GM23248 (cell line): ENCODE measurements around the gene KMT5B. TPM values are rescaled to one million over a fixed set of nuclear protein-coding genes. Genes with fewer than 3 reads are reported as not detected.
A peak's percentile ranks its signal among the peaks of the same experiment; 100 is the strongest.

ENCODE experiments used
- DNase-seq: peaks from one replicate; pipeline ENCODE4 v3.0.0-alpha.2; 2015
- H2AFZ ChIP-seq: fragments of 200-600 bp; sonication (generic); 2 replicates; pipeline ENCODE4 v1.6.1; 2016; ENCODE audit warnings: antibody characterized with exemption
- H3F3A ChIP-seq: fragments of 200-600 bp; sonication (generic); 2 replicates; pipeline ENCODE4 v1.6.1; 2016; ENCODE audit warnings: mild to moderate bottlenecking, antibody characterized with exemption, mixed run types; ENCODE audit not compliant: insufficient read depth
- H3K27ac ChIP-seq: fragments of 200-600 bp; sonication (generic); 2 replicates; pipeline ENCODE4 v1.5.1; 2016; ENCODE audit warnings: mild to moderate bottlenecking
- H3K27me3 ChIP-seq: fragments of 200-600 bp; sonication (generic); replicated peaks from 2 replicates; pipeline ENCODE4 v1.6.1; 2016; ENCODE audit warnings: mild to moderate bottlenecking; ENCODE audit not compliant: insufficient read depth
- H3K36me3 ChIP-seq: fragments of 200-600 bp; sonication (generic); 2 replicates; pipeline ENCODE4 v1.6.1; 2016; ENCODE audit warnings: low read depth, mild to moderate bottlenecking
- H3K4me1 ChIP-seq: fragments of 200-600 bp; sonication (generic); 2 replicates; pipeline ENCODE4 v1.6.1; 2016; ENCODE audit warnings: mild to moderate bottlenecking; ENCODE audit not compliant: insufficient read depth
- H3K4me2 ChIP-seq: fragments of 200-600 bp; sonication (generic); one replicate; pipeline ENCODE4 v1.6.1; 2016; ENCODE audit warnings: mild to moderate bottlenecking; ENCODE audit not compliant: unreplicated experiment
- H3K4me3 ChIP-seq: fragments of 200-600 bp; sonication (generic); 2 replicates; pipeline ENCODE4 v1.5.1; 2016; ENCODE audit warnings: mild to moderate bottlenecking
- H3K79me2 ChIP-seq: fragments of 200-600 bp; sonication (generic); 2 replicates; pipeline ENCODE4 v1.6.1; 2016; ENCODE audit warnings: mild to moderate bottlenecking; ENCODE audit not compliant: insufficient read depth
- H3K9ac ChIP-seq: fragments of 200-600 bp; sonication (generic); 2 replicates; pipeline ENCODE4 v1.6.1; 2016; ENCODE audit warnings: mild to moderate bottlenecking
- H3K9me2 ChIP-seq: fragments of 200-600 bp; sonication (generic); 2 replicates; pipeline ENCODE4 v1.6.1; 2016; ENCODE audit warnings: mixed run types, mild to moderate bottlenecking, moderate library complexity; ENCODE audit not compliant: insufficient read depth
- H3K9me3 ChIP-seq: fragments of 200-600 bp; sonication (generic); one replicate; pipeline ENCODE4 v1.6.1; 2017; ENCODE audit warnings: low read depth
- H4K20me1 ChIP-seq: fragments of 200-600 bp; sonication (generic); 2 replicates; pipeline ENCODE4 v1.6.0; 2016; ENCODE audit not compliant: insufficient read depth
- EZH2 ChIP-seq: fragments of 200-600 bp; sonication (generic); IDR thresholded peaks from 2 replicates; pipeline ENCODE4 v1.6.1; 2018; ENCODE audit warnings: antibody characterized with exemption, mild to moderate bottlenecking; ENCODE audit not compliant: insufficient read depth, poor library complexity, severe bottlenecking
- EZH2phosphoT487 ChIP-seq: fragments of 200-600 bp; sonication (generic); IDR thresholded peaks from 2 replicates; pipeline ENCODE4 v1.6.1; 2018; ENCODE audit warnings: antibody characterized with exemption, moderate library complexity, mild to moderate bottlenecking, low read depth; ENCODE audit not compliant: insufficient read depth
- WGBS, 2 experiments: methylation state at CpG; one replicate each; pipeline ENCODE4 v1.1.6; 2015 to 2017; ENCODE audit warnings: low lambda C conversion rate in 2 of 2, low coverage in 1 of 2; ENCODE audit errors: missing lambda C conversion rate in 2 of 2; 5-methylcytosine and 5-hydroxymethylcytosine counted together
- in situ Hi-C: fragments of 300-500 bp; cut with MboI; formaldehyde crosslinking; loops from 2 replicates; pipeline ENCODE4 v1.15.0; 2020
- polyA plus RNA-seq: library from polyadenylated mRNA; unstranded; fragments of >200 nt; fragmentation: Nextera tagmentation; extraction: Ambion mirVana; gene quantifications from 2 replicates; pipeline ENCODE4 v1.2.1, GENCODE V29; 2016
- total RNA-seq: library from RNA; depleted of rRNA; stranded (reverse); fragments of >200 nt; shearing (Covaris generic); gene quantifications from 2 replicates; pipeline ENCODE4 v1.2.3, GENCODE V29; 2014

The KMT5B gene
- total and polyA plus RNA-seq, 2 experiments from 2014 or later = 17.7 to 22.9 TPM

DNA sequence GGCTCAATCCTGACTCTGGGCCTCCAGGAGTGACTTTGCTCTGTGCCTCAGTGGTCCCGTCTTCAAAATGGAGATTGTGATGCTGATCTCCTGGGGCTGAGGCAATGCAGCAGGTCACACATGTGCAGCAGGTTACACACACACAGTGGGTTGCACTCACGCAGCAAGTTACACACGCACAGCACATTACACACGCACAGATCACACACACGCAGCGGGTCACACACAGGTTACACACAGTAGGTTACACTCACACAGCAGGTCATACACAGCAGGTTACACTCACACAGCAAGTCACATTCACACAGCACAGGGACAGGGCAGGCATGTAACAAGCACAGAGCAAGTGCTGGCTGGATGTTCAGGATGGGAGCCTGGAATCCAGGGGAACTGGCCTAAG is 47.4 kb upstream of the KMT5B start:
- peaks cover 13% of the 10 kb centered on the region; the same call in 1 of the 2 replicates for H3K36me3 ChIP-seq
- H3K4me2 ChIP-seq = no peak overlapping the region
- H3K9me3 ChIP-seq = no peaks in the 10 kb centered on the region
- no peaks in the 10 kb centered on the region for H4K20me1 ChIP-seq
- no peak overlapping the region for H2AFZ ChIP-seq
- TF ChIP-seq EZH2phosphoT487 = no peak
- TF ChIP-seq EZH2 = no peak
- H3K79me2 ChIP-seq = peaks cover 9% of the 10 kb centered on the region
- 75 to 80% methylated on average over 6 of the region's 6 CpGs for WGBS, 2 experiments
- H3K27ac ChIP-seq = no peak overlapping the region
- no peak overlapping the region for H3K9ac ChIP-seq
- peaks cover 8% of the 10 kb centered on the region; the same call in 1 of the 2 replicates for H3F3A ChIP-seq
- DNase-seq = no peak
- no peaks in the 10 kb centered on the region for H3K9me2 ChIP-seq
- H3K4me3 ChIP-seq = no peak overlapping the region
- H3K4me1 ChIP-seq = no peaks in the 10 kb centered on the region
- in situ Hi-C loops = loop anchor here (10.0 kb wide), 1 partner anchor 194 kb away; no protein-coding TSS in a partner anchor
- H3K27me3 ChIP-seq = no peaks in the 10 kb centered on the region

DNA sequence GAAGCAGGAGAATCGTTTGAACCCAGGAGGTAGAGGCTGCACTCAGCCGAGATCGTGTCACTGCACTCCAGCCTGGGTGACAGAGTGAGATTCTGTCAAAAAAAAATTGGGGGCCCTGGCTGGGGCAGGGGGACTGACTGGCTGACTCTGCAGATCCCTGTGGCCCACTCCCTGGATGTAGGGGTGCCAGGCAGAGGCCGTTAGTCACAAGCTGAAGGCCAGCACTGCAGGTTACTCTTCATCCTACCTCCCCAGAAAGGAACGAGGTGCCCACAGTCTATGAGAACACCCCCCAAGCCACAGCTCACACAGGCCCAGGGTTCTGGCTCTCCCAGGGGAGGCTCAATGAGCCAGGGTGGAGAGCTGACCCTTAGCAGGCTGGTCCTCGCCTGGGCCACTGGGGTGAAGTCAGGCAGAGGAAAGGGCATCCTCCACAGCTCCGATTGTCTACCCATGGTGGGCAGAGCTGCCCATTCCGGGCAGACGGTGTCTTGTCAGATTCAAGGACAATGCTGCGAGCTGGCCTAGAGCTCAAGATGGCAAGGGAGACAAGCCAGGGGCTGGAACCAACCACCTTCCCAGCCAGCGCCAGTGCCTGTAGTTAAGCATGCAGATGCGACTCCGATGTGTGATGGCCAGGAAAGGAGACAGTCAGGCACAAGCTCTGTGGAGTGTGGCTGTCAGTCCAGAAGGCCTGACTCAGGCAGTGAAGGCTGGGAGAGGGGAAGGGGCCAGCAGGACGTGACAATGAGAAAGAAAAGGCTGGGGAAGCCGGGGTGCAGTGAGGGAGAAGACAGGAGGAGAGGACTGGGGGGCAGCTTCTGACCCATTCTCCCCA is 46.2 kb upstream of the KMT5B start:
- WGBS, 2 experiments = 69 to 72% methylated on average over 15 of the region's 15 CpGs
- no peak overlapping the region for H3K4me2 ChIP-seq

GRCh38 chr11:68258363-68258765 is 45.3 kb upstream of the KMT5B start:
- DNase-seq = no peak
- no peak overlapping the region for H3K4me2 ChIP-seq
- 0 out of 2 replicates have a peak, but pooled peaks cover 10% of the 10 kb centered on the region for H3K36me3 ChIP-seq
- H3K4me1 ChIP-seq = no peaks in the 10 kb centered on the region
- no peaks in the 10 kb centered on the region for H3K9me2 ChIP-seq
- H2AFZ ChIP-seq = no peak overlapping the region
- peaks cover 8% of the 10 kb centered on the region; the same call in 1 of the 2 replicates for H3F3A ChIP-seq
- in situ Hi-C loops = no loop called here
- no peaks in the 10 kb centered on the region for H4K20me1 ChIP-seq
- no peak overlapping the region for H3K27ac ChIP-seq
- H3K79me2 ChIP-seq = no peaks in the 10 kb centered on the region
- 71% methylated on average over 13 of the region's 13 CpGs for whole genome bisulfite sequencing, 2 experiments
- no peak for TF ChIP-seq EZH2
- no peak for TF ChIP-seq EZH2phosphoT487
- no peaks in the 10 kb centered on the region for H3K27me3 ChIP-seq
- H3K9me3 ChIP-seq = no peaks in the 10 kb centered on the region
- H3K9ac ChIP-seq = no peak overlapping the region
- H3K4me3 ChIP-seq = no peak overlapping the region

More for the DNA sequence above, 46.2 kb upstream of the KMT5B start:
- Histone ChIP-seq H3F3A (peaks cover 8% of the 10 kb centered on the region; the same call in 1 of the 2 replicates), H3K9me3 (no peaks in the 10 kb centered on the region), H3K4me1 (no peaks in the 10 kb centered on the region), H3K9ac (no peak overlapping the region), H3K27me3 (no peaks in the 10 kb centered on the region), H3K36me3 (0 out of 2 replicates have a peak, but pooled peaks cover 10% of the 10 kb centered on the region), H2AFZ (no peak overlapping the region), H3K9me2 (no peaks in the 10 kb centered on the region), H3K79me2 (no peaks in the 10 kb centered on the region), H3K27ac (no peak overlapping the region), H4K20me1 (no peaks in the 10 kb centered on the region), H3K4me3 (no peak overlapping the region)
- in situ Hi-C loops = no loop called here
- DNase-seq = no peak
- no peak for TF ChIP-seq EZH2
- TF ChIP-seq EZH2phosphoT487 = no peak

DNA sequence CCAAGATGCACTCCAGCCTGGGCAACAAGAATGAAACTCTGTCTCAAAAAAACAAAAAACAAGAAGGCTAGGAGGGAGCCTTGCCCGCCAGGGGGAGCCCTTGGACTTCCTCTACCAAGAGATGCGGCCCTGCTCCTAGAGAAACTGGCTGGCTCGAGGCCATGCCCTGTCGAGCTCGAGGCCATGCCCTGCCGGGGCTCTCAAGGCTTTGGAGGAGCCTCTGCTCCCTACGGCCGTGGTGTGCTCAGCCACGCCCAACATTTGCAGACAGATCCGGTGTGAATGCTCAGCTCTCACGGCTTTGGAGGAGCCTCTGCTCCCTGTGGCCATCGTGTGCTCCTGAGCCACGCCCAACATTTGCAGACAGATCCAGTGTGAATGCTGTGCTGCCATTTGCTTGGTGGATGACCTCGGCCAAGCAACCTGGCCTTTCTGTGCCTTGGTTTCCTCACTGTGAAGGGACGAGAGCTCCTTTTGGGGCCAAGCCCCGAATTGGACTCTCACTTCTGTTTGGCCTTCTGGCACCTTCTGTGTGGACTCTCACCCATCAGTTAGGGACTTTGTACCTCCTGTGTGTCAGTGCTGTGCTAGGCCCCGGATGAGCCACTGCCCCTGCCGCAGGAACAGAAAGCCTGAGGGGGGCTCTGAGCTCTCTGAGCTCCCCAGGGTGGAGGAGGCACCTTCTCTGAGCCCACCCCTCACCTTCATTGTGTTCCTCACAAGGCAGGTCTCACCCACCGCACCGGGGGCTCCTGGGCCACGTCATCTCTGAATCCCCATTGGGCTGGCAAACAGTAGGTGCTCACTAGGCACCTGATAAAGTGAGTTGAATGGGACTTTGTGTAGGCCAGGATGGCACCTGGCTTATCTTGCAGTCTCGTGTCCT is 44.6 kb upstream of the KMT5B start:
- Histone ChIP-seq H3K27me3 (no peaks in the 10 kb centered on the region), H3K4me1 (no peaks in the 10 kb centered on the region), H3K4me3 (peak overlapping the region; percentile 50; the same call in 1 of the 2 replicates), H3K9me3 (no peaks in the 10 kb centered on the region), H3K79me2 (no peaks in the 10 kb centered on the region), H3K9me2 (no peaks in the 10 kb centered on the region), H3K4me2 (peak overlapping the region; percentile 74), H3K27ac (no peak overlapping the region), H4K20me1 (no peaks in the 10 kb centered on the region), H3K36me3 (0 out of 2 replicates have a peak, but pooled peaks cover 10% of the 10 kb centered on the region), H3K9ac (peak overlapping the region; percentile 20; the same call in 1 of the 2 replicates), H2AFZ (peak overlapping the region; percentile 91), H3F3A (peaks cover 8% of the 10 kb centered on the region; the same call in 1 of the 2 replicates)
- no peak for TF ChIP-seq EZH2phosphoT487
- TF ChIP-seq EZH2 = no peak
- in situ Hi-C loops = no loop called here
- WGBS, 2 experiments = 29% methylated on average over 22 of the region's 22 CpGs
- peak; percentile 95 for DNase-seq
